Uterus (tissue), 2 donors: ENCODE measurements around the gene BSND.

Source experiments
- CTCF ChIP-seq, 4 experiments: fragments of 200-600 bp in 2 of 4; fragments of 450-650 bp in 2 of 4; sonication (generic) in 2 of 4; IDR thresholded peaks; one replicate each; pipeline ENCODE4 v1.5.1; 2016 to 2019; ENCODE audit warnings: antibody characterized with exemption in 4 of 4, mild to moderate bottlenecking in 2 of 4, moderate library complexity in 1 of 4
- POLR2A ChIP-seq, 2 donors: fragments of 450-650 bp; IDR thresholded peaks; one replicate each; pipeline ENCODE4 v1.6.1; 2016; ENCODE audit warnings: antibody characterized with exemption in 2 of 2, mild to moderate bottlenecking in 1 of 2, moderate library complexity in 1 of 2

GRCh38 chr1:55043011-55043410 is 44.3 kb downstream of the BSND start:
- TF ChIP-seq CTCF (IDR thresholded peaks at IDR 0.05), result no peak
- TF ChIP-seq POLR2A (IDR thresholded peaks at IDR 0.05), result no peak
